ENCODE measurements around the gene BTRC. TPM values are rescaled to one million over a fixed set of nuclear protein-coding genes. Genes with fewer than 3 reads are reported as not detected.
A peak's percentile ranks its signal among the peaks of the same experiment; 100 is the strongest.
"Not testable (repeated sequence)": the region's sequence is repeated elsewhere in the genome, so short reads cannot be mapped to it uniquely, and the experiment has no call there.

Gene BTRC
- 33.4 TPM for total RNA-seq
- long read RNA-seq, full-length matches to known transcripts, result 17 of 39 reads
- long read RNA-seq, partial matches to known transcripts, result 14 of 39 reads
- long read RNA-seq, other reads (novel, unspliced or antisense), result 8 of 39 reads

DNA sequence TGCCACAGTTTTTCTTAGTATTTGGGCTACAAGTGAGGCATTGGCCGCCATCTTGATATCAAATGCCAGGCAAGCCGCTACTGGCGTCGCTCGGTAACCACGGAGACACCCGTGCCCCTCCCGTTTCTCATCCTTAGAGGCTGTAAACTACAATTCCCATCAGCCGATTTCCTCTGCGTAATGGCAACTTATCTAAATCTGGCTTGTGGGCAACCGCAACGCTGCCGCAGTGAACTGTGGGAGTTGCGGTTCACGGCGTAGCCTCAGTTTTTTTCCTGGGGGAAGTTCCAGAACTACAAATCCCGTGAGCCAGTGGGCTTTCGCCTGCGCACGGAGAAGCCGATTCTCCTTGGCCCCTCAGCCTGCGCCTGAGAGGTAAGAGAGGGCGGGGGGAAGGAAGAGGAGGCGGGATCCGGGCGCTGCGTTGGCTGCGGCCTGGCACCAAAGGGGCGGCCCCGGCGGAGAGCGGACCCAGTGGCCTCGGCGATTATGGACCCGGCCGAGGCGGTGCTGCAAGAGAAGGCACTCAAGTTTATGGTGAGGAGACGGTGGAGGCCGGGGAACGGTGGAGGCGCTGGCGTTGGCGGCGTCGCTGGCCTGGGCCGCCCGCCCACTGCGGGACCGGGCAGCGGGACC is at the start of gene BTRC:
Gene BTRC, plus strand, starts transcription at position 474 of the 636 bp plus-strand sequence. Its CDS starts 16 bp downstream, at position 490.
- peak; percentile 98 for ATAC-seq (ENCODE audit: poor library complexity)
- DNase-seq, result peak; percentile 97
- intact Hi-C loops (cut with DNase I), result no loop called here

DNA sequence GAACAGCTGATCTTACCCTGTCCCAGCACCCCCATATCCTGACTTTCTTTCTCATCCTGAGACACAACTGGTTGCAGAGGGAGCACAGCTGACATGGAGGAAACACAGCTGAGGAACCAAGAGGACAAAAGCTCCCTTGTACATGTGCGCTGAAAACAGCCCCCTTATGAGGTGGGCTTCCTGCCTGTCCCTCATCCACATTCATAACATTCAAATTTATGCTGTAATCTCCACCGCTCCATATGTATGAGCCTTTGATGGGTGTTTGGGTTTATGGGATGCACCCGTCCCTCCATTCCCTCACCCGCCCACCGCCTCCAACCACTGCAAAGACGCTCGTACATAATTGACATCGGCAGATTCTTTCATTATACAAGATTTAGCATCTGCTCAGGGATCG is 49.6 kb upstream of the BTRC start:
- intact Hi-C loops (cut with DNase I), result no loop called here
- DNase-seq (no peak), ATAC-seq (ENCODE audit: poor library complexity) (no peak)

DNA sequence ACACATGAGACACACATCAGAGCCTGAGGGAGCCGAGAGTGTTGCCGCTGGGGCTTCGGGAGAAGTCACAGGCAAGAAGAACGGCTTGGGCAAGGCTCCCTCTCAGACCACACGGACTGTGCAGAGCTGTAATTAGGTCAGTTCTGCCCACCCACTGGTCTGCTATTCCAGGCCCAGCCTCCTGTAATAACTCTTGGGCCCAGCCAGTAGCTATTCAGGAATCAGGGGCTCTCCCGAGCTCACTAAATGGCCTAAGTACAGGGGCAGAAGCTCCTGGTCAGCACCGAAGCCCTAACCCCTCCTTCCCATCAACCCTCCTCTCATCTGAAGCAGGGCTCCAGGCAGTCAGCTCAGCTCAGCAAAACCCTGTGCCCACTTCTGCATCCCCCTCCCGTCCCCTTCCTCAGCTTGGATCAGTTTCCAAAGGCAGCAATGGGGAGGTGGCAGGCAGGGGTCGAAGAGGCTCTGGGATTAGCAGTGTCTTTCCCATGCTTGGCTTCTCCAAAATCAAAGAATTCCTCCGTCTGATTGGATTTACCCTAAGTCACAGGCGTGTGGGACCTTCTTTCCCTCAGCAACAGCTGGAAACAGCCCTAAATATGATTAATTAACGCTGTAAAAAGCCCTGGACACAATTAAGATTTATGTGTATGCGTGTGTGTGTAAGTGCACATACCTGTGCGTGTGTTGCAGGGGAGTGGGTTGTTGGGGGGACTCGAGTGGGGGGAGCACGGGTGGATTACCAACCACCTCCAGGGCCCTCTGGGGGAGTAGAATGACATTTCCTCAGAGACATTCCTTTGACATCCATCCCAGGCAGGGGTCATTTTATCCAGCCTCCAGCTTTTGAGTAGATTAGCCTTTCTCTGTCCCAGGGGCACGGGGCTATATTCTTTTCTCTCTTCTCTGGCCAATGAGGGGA is 48.4 kb upstream of the BTRC start:
- intact Hi-C loops (cut with DNase I), result no loop called here
- ATAC-seq (ENCODE audit: poor library complexity) (no peak), DNase-seq (no peak)

DNA sequence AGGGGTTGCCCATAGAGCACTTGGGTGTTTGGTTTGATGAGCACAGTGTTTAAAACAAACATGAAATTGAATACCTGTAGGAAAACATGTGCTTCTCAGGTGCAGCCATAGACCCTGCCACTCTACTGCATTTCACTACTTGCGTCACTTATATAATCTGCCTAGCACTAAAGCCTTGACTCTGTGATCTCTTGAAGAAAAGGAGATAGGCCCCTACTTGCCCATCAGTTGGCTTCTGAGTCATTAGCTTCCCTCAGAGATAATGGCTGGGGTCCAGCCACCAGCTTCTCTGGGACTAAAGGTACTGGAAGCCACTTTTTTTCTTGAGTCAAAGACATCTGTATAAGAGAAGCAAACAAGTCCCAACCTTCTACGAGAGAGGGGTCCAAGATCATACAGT is 45.9 kb upstream of the BTRC start:
- ATAC-seq (ENCODE audit: poor library complexity) (no peak), DNase-seq (no peak)
- intact Hi-C loops (cut with DNase I), result no loop called here

DNA sequence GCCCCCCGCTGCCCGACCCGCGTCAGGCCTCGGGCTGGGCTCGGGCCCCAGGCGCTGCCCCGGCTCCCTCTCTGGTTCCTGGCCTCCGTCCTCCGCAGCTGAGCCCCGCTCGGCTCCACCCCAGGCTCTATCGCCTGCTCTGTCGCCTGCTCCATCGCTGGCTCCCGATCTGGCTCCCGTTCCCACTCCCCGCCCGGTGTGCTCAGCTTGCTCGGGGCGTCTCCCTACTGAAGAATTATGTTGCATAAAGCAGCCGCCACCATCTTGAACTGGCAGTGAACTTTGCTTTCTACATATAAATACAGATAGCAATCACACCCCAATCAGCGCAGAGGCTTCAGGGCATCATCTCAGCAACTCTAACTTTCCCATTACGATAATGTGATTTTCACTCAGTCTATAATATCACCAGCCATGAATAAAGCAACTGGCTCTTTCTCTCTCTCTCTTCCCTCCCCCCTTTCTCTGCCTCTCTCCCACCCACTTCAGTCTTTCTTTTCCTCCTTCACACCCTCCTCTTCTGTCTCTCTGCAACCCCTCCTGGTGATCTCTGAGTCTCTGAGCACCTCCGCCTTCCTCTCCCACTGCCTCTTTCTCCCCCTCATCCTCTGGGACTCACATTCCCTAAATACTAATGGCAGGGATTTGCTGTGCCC is 43.3 kb upstream of the BTRC start:
- intact Hi-C loops (cut with DNase I), result no loop called here
- DNase-seq, result no peak
- ATAC-seq (ENCODE audit: poor library complexity), result peak; percentile 45

DNA sequence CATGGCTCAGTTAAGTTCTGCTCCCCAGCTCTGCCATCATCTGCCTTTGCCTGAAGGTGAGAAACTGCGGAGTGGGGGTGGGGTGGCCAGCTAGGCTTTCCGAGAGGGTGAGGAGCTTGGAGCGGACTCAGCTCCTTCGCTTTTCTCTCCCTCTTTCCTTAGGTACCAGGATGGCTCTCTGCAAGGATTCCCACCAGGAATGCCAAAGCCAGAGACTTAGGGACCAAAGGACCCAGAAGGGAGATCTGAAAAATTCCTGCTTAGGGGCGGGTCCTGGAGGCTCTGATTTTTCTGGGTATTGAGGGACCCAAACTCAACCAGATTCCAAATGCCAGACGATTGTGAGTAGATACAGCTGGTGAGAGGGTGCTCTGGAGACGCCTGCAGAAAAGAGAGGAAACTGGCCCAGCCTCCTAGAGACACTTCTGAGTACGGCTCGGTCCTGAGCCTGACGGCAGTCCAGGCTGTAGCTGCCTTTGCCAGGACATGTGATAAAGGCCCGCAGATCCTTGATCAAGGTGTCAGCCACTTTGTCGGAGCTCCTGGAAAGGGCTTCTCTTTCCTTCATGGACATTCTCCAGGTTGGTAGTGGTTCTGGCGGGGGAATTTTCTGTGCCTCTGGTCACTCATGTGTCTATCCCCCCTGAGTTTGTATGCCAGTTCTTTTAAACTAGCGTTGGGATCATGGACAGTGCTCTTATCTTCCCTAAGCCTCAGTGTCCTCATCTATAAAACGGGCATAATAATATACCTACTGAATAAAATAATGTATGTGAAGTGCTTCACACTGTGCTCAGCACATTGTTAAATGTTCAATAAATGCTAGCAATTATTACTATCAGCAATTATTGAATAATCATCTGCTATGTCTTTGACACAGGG is 42.5 kb upstream of the BTRC start:
- DNase-seq (no peak), ATAC-seq (ENCODE audit: poor library complexity) (peak; percentile 76)
- intact Hi-C loops (cut with DNase I), result no loop called here

DNA sequence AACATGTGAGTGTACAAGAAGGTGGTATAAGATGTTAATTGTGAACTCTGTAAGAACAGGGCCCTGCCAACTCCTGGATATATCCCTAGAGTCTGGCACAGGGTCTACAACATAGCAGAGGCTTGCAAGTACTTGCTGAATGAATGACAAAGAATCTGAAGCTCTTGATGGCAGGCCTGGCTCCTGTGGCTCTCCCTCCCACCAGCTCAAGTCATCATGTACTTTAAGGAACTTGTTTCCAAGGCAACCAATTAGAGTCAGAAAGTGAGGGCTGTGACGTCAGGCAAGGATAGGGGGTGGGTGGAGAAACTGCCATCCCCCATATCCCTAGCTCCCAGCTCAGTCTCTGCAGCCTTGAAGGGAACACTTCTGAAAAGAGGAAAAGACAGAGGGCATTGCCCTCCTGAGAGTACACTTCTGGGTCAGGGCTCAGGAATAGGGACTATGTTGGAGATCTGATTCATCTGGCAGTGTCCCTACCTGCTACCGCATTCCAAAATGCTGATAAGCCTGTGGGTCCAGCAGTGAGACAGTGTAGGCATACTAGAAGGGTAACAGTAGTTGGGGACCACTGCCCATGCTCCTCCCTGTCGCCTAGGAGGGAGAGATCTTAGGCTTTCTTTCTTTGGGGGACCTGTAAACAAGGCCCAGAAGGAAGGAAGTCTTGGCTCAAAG is 34.6 kb upstream of the BTRC start:
- DNase-seq, result no peak
- no peak for ATAC-seq (ENCODE audit: poor library complexity)
- intact Hi-C loops (cut with DNase I), result no loop called here

DNA sequence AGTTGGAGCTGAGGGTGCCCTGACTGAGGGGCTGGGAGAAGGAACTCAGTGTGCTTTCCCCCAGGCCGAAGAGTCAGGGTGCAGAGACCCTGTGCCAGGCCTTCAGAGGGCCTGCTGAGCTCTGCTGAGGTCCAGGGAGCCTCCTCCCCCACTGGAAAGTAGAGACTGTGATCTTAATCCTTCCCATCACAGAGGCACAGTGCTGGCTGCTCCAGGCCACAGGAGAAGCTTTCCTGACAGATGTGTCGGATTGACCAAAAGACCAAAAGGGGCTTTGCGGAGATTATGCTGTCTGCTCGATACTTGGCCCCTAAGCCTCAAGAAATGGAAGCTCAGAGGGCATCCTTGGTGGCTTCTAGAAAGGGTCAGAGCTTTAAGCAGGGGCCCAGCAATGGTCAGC is 32.9 kb upstream of the BTRC start:
- no peak for DNase-seq
- intact Hi-C loops (cut with DNase I), result no loop called here

DNA sequence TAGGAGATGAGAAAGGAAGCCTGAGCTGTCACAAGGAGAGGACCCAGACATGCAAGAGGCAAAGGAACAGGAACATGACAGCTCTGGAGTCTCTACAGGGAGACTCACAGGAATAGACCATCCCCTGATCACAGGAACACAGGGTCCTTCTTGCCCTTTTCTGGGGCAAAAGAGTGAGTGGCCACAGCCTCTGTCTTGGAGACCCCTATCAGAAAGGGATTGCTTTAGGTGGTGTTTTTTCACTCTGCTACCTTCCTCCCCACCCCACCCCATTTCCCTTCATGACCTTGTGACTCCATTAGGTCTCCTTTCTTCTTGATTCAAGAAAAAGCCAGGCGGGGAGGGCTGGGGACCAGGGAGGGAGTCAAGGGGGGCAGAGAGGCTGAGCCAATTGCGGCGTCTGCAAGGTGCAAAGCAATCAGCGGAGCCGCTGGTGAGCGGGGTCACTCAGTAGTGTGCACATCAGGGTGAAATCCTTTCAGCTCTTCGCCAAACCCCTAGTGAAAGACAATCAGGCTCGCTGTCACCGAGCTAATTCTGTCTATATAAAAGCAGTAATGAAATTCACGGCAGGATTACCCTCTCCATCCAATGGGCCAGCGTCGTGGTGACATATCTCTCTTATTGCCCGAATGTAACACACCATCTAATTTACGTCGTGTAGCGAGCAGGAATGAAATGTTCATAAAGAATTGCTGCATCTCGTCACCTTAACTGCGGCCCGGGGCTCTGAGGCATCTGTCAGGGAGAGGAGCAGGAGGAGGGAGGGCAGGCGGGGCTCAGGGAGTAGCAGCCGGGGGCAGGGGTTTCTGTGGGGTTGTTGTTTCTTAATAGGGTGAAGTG is 31.5 kb upstream of the BTRC start:
- ATAC-seq (ENCODE audit: poor library complexity), result no peak
- no peak for DNase-seq
- intact Hi-C loops (cut with DNase I), result no loop called here

More for the DNA sequence above, 32.9 kb upstream of the BTRC start:
- ATAC-seq (ENCODE audit: poor library complexity), result no peak

DNA sequence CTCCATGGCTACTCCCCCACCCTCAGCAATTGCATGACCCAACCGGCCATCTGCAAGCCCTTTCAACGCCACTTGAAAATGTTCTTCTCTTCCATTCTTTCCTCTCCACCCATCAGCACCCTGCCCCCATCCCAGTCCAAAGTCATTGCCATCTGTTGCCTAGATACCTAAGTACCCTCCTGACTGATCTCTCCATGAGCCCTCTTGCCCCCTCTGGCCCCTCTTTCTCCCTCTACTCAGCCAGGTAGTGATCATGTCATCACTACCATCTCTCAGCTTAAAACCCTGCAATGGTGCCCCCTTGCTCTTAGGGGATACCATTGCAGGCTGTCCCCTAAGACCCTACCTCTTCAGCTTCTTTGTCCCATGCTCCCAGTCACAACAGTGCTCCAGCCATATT is 30.5 kb upstream of the BTRC start:
- intact Hi-C loops (cut with DNase I), result no loop called here
- ATAC-seq (ENCODE audit: poor library complexity) (no peak), DNase-seq (no peak)

DNA sequence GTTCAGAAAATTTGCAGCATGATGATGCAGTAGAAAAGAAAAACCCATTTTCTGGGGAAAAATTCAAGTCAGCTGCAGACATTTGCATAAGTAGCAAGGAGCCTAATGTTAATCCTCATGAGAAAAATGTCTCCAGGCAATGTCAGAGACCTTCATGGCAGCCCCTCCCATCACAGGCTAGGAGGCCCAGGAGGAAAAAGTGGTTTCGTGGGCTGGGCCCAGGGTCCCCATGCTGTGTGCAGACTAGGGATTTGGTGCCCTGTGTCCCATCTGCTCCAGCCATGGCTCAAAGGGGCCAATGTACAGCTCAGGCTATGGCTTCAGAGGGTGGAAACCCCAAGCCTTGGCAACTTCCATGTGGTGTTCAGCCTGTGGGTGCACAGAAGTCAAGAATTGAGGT is 26.5 kb upstream of the BTRC start:
- intact Hi-C loops (cut with DNase I); ATAC-seq (ENCODE audit: poor library complexity); DNase-seq: not testable (repeated sequence)

DNA sequence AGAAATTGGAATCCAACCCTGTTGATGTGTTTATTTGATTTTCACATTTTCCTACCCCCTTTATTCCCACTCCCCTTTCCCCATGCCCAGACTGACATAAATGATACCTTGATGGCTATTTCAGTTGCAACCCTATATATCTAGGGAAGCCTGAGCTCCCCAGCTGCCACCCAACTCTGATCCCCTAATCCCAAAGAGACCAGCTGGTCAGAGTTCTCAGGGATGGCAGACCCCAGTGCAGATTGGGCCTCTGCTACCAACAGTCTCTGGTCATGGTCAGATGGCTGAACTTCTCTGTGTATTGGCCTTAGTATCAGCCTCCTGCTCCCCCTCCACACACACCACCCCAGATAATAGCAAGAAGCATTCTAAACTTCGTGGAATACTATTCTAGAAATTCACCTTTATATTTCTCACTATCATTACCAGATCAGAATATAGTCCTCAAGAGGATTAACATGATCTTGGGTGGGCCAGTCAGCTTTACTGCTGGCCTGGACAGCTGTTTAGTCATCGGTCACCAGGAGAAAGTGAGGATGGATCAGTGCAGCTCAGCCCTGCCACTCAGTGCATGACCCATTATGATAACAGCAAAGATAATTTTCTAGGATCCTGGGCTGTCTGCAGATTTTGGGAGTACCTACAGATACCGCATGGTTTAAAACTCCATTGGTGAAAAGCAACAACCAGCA is 24.5 kb upstream of the BTRC start:
- intact Hi-C loops (cut with DNase I), result no loop called here
- ATAC-seq (ENCODE audit: poor library complexity), result no peak

DNA sequence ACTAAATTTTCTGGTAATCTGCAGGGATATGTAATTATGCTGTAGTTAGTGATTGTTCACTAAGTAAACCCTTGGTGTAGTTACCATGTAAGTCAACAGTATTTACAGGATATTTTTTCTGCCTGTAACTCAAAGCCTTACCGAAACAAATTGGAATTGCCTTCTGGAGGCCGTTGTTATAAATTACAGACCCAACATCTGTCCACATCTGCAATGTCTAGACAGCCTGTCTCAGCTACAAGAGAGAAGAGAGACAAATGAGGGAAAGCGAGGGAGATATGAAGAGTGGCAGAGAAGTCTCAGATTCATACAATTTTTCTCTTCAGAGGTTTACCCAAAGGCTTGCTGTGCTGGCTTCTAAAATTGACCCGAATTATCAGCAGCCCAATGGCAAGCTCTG is 23.7 kb upstream of the BTRC start:
- ATAC-seq (ENCODE audit: poor library complexity), result no peak
- DNase-seq, result no peak
- intact Hi-C loops (cut with DNase I), result no loop called here

More for the DNA sequence above, 24.5 kb upstream of the BTRC start:
- no peak for DNase-seq

DNA sequence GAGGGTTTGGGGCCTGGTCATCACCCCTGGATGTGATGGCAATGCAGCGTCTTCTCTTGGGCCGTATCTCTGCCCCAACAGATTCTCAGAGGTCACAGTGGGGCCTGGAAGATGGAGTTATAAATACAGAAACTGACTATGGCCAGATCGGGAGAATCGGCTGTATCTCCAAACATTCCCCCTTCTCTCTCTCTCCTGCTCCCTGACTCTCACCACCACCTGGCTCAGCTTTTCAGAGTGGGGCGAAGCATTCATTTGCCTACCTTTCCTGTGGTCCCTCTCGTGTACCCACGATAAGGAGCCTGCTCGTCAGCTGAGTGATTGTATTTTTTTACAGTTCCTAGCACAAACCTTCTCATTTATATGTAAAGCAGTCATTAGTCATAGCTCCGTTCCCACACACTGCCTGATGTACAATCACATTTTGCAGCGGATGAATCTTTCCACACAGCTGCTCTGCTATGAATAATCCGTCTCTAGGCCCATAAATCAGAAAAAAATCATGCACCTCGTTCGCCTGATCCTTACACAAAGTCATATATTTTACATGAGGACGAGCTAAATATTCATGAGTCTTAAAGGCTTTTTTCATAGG is 23.2 kb upstream of the BTRC start:
- intact Hi-C loops (cut with DNase I), result no loop called here
- ATAC-seq (ENCODE audit: poor library complexity) (no peak), DNase-seq (no peak)

DNA sequence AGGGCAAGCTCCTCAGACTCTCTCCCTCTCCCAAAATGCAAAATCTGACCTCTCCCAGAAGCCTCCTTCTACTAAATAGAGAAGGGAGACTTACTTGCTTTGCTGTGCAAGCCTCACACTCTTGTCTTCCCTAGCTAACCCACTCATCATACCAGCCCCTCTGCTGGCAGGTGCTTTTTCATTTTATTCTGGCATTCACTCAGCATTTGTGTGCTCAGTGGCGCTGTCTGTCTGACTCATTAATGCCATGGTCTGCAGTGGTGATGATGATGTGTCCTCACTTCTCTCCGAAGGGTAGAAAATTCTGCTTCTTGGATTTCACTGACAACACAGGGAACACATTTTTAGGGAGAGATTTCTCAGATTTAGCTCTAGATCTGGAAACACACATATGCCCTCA is 22.0 kb upstream of the BTRC start:
- intact Hi-C loops (cut with DNase I), result no loop called here
- ATAC-seq (ENCODE audit: poor library complexity), result no peak
- DNase-seq, result no peak

DNA sequence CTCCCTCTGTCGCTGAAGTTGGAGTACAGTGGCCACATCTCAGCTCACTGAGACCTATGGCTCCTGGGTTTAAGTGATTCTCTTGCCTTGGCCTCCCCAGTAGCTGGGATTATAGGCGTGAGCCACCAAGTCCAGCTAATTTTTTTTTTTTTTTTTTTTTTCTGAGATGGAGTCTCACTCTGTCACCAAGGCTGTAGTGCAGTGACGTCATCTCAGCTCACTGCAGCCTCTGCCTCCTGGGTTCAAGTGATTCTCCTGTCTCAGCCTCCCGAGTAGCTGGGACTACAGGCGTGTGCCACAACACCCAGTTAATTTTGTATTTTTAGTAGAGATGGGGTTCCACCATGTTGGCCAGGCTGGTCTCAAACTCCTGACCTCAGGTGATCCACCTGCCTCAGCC is 19.7 kb upstream of the BTRC start:
- intact Hi-C loops (cut with DNase I); ATAC-seq (ENCODE audit: poor library complexity): not testable (repeated sequence)

More for the DNA sequence above, 19.7 kb upstream of the BTRC start:
- not testable (repeated sequence) for DNase-seq
